H1 (cell line): ENCODE data around the gene DIP2C. TPM values are rescaled to one million over a fixed set of nuclear protein-coding genes. Genes with fewer than 3 reads are reported as not detected.
A peak's percentile ranks its signal among the peaks of the same experiment; 100 is the strongest.

ENCODE experiments used
- CTCF ChIA-PET: fragments of 300-600 bp; sonication (Branson Sonifier 250); formaldehyde crosslinking; loops from one replicate; lab custom pipeline; 2021; ENCODE audit not compliant: partially characterized antibody; lab: Charles Lee
- POLR2A ChIA-PET: fragments of 300-600 bp; sonication (Branson Sonifier 250); formaldehyde crosslinking; loops from one replicate; lab custom pipeline; 2021; ENCODE audit warnings: inconsistent platforms; ENCODE audit not compliant: partially characterized antibody; lab: Charles Lee
- DNase-seq, 2 experiments: peaks; one replicate each; pipeline versions ENCODE4 v3.0.0 to v3.0.0-alpha.2; 2010 to 2022; ENCODE audit warnings: low spot score in 2 of 2, low read depth in 1 of 2, mixed read lengths in 1 of 2
- FAIRE-seq: peaks from 2 replicates; lab custom pipeline; 2011; peaks lifted over from hg19 to GRCh38; lab: Jason Lieb, UNC
- H2AFZ ChIP-seq: 2 replicates; pipeline ENCODE4 v1.8.1; 2012; ENCODE audit warnings: low read length, inconsistent platforms
- H2AK5ac ChIP-seq: 2 replicates; pipeline ENCODE4 v1.6.1; 2013; ENCODE audit warnings: low read depth, low read length
- H2BK120ac ChIP-seq: replicated peaks from 2 replicates; pipeline ENCODE3; 2013; ENCODE audit warnings: low read depth, low read length, inconsistent platforms
- H2BK12ac ChIP-seq: 2 replicates; pipeline ENCODE4 v1.6.1; 2013; ENCODE audit warnings: low read depth, low read length
- H2BK15ac ChIP-seq: 2 replicates; pipeline ENCODE4 v1.6.1; 2013; ENCODE audit warnings: low read length
- H2BK20ac ChIP-seq: 2 replicates; pipeline ENCODE4 v1.6.1; 2013; ENCODE audit warnings: low read length
- H2BK5ac ChIP-seq: 2 replicates; pipeline ENCODE4 v1.6.1; 2013; ENCODE audit warnings: low read depth, low read length
- H3K14ac ChIP-seq: 2 replicates; pipeline ENCODE4 v1.6.1; 2013; ENCODE audit warnings: inconsistent platforms; ENCODE audit not compliant: insufficient read length
- H3K18ac ChIP-seq: 2 replicates; pipeline ENCODE4 v1.6.1; 2013; ENCODE audit warnings: low read length; ENCODE audit errors: extremely low read depth
- H3K23ac ChIP-seq: 2 replicates; pipeline ENCODE4 v1.6.1; 2013; ENCODE audit warnings: inconsistent platforms; ENCODE audit not compliant: insufficient read length
- H3K23me2 ChIP-seq: 2 replicates; pipeline ENCODE4 v1.6.1; 2013; ENCODE audit warnings: low read depth, low read length
- H3K27ac ChIP-seq: 2 replicates; pipeline ENCODE4 v1.6.1; 2011; ENCODE audit warnings: low read depth, low read length, inconsistent platforms
- H3K27me3 ChIP-seq, 4 experiments: replicated peaks in 1 of 4; 1 replicate in 1 of 4; 2 replicates in 3 of 4; pipeline versions ENCODE4 v1.6.1 to v1.8.1; 2011 to 2013; ENCODE audit warnings: low read length in 3 of 4, mild to moderate bottlenecking in 3 of 4, inconsistent platforms in 2 of 4, mixed read lengths in 2 of 4, moderate library complexity in 1 of 4; ENCODE audit not compliant: control insufficient read depth in 3 of 4, insufficient read depth in 3 of 4; ENCODE audit errors: extremely low read depth in 1 of 4
- H3K36me3 ChIP-seq, 4 experiments: 2 replicates each; pipeline versions ENCODE4 v1.6.1 to v1.8.1; 2011 to 2013; ENCODE audit warnings: mild to moderate bottlenecking in 4 of 4, low read length in 3 of 4, moderate library complexity in 2 of 4, control low read depth in 1 of 4, inconsistent platforms in 1 of 4; ENCODE audit not compliant: insufficient read depth in 4 of 4, control insufficient read depth in 2 of 4
- H3K4ac ChIP-seq: replicated peaks from 2 replicates; pipeline ENCODE3; 2013; ENCODE audit warnings: low read length, low read depth, mixed read lengths, inconsistent platforms; ENCODE audit not compliant: insufficient read length
- H3K4me1 ChIP-seq, 4 experiments: replicated peaks in 1 of 4; 1 replicate in 1 of 4; 2 replicates in 3 of 4; pipeline versions ENCODE4 v1.6.1 to v1.8.1; 2011 to 2013; ENCODE audit warnings: low read length in 3 of 4, inconsistent platforms in 2 of 4, mixed read lengths in 1 of 4; ENCODE audit not compliant: insufficient read depth in 4 of 4, control insufficient read depth in 3 of 4
- H3K4me2 ChIP-seq, 2 experiments: 2 replicates each; pipeline versions ENCODE4 v1.6.1 to v1.8.1; 2011 to 2013; ENCODE audit warnings: low read depth in 2 of 2, low read length in 2 of 2, control low read depth in 1 of 2, inconsistent platforms in 1 of 2, mild to moderate bottlenecking in 1 of 2; ENCODE audit not compliant: insufficient read depth in 1 of 2
- H3K4me3 ChIP-seq, 4 experiments: fragments of 200-600, 300-600 bp in 1 of 4; sonication (generic), shearing (Covaris generic), sonication (Bioruptor Twin) in 1 of 4; 2 replicates each; pipeline versions ENCODE4 v1.5.1 to v1.8.1; 2011 to 2016; ENCODE audit warnings: low read length in 4 of 4, low read depth in 3 of 4, control low read depth in 2 of 4, inconsistent platforms in 2 of 4, mild to moderate bottlenecking in 2 of 4, mixed read lengths in 1 of 4, moderate library complexity in 1 of 4; ENCODE audit not compliant: insufficient read depth in 2 of 4; ENCODE audit errors: extremely low read depth in 1 of 4
- H3K56ac ChIP-seq: replicated peaks from 2 replicates; pipeline ENCODE3; 2013; ENCODE audit warnings: low read depth, mild to moderate bottlenecking, mixed read lengths, low read length, inconsistent platforms; ENCODE audit not compliant: insufficient read length
- H3K79me1 ChIP-seq: 2 replicates; pipeline ENCODE4 v1.6.1; 2013; ENCODE audit warnings: low read depth, low read length, control low read depth
- H3K79me2 ChIP-seq, 2 experiments: 2 replicates each; pipeline versions ENCODE4 v1.6.1 to v1.8.1; 2012 to 2013; ENCODE audit warnings: low read length in 2 of 2, mild to moderate bottlenecking in 2 of 2, inconsistent platforms in 1 of 2; ENCODE audit not compliant: insufficient read depth in 2 of 2, control insufficient read depth in 1 of 2
- H3K9ac ChIP-seq, 4 experiments: replicated peaks in 1 of 4; 1 replicate in 1 of 4; 2 replicates in 3 of 4; pipeline versions ENCODE4 v1.6.1 to v1.8.1; 2011 to 2013; ENCODE audit warnings: low read depth in 3 of 4, low read length in 3 of 4, control low read depth in 2 of 4, mild to moderate bottlenecking in 2 of 4, moderate library complexity in 2 of 4, inconsistent platforms in 1 of 4; ENCODE audit errors: extremely low read depth in 1 of 4
- H3K9me3 ChIP-seq, 2 experiments: 2 replicates each; pipeline versions ENCODE4 v1.6.1 to v1.8.1; 2012 to 2013; ENCODE audit warnings: mild to moderate bottlenecking in 2 of 2, moderate library complexity in 2 of 2, control low read depth in 1 of 2, inconsistent platforms in 1 of 2, low read depth in 1 of 2, low read length in 1 of 2, mixed read lengths in 1 of 2; ENCODE audit not compliant: insufficient read depth in 2 of 2
- H4K20me1 ChIP-seq, 2 experiments: replicated peaks in 1 of 2; 2 replicates each; pipeline versions ENCODE3 to v1.8.1; 2011 to 2013; ENCODE audit warnings: inconsistent platforms in 2 of 2, low read length in 2 of 2, mild to moderate bottlenecking in 1 of 2; ENCODE audit not compliant: insufficient read depth in 2 of 2, control insufficient read depth in 1 of 2
- H4K5ac ChIP-seq: 2 replicates; pipeline ENCODE4 v1.6.1; 2013; ENCODE audit warnings: low read length, low read depth, mixed read lengths, inconsistent platforms; ENCODE audit not compliant: insufficient read length
- H4K8ac ChIP-seq: 2 replicates; pipeline ENCODE4 v1.8.0; 2013; ENCODE audit warnings: mild to moderate bottlenecking, moderate library complexity, low read length, inconsistent platforms; ENCODE audit not compliant: insufficient read depth; ENCODE audit errors: extremely low read depth
- H4K91ac ChIP-seq: replicated peaks from 2 replicates; pipeline ENCODE3; 2013; ENCODE audit warnings: low read length, mixed read lengths, inconsistent platforms; ENCODE audit not compliant: insufficient read length
- CEBPB ChIP-seq: IDR thresholded peaks from 2 replicates; pipeline ENCODE4 v1.6.1; 2012; ENCODE audit warnings: low read depth, low read length
- JUN ChIP-seq: IDR thresholded peaks from 2 replicates; pipeline ENCODE4 v1.6.1; 2011; ENCODE audit warnings: low read depth, mild to moderate bottlenecking, improper control_type of control experiment, low read length
- SRF ChIP-seq: IDR thresholded peaks from 2 replicates; pipeline ENCODE4 v1.6.1; 2011; ENCODE audit warnings: mild to moderate bottlenecking, low read depth, low read length, moderate library complexity
- WGBS, 2 experiments: shearing (Covaris generic) in 1 of 2; methylation state at CpG; one replicate each; pipeline versions ENCODE4 v1.1.6 to v1.1.7; 2013 to 2015; ENCODE audit warnings: low lambda C conversion rate in 2 of 2, mixed read lengths in 2 of 2, inconsistent platforms in 1 of 2, low coverage in 1 of 2, missing lambda C conversion rate in 1 of 2; ENCODE audit not compliant: insufficient replicate concordance in 2 of 2, insufficient coverage in 1 of 2, insufficient read length in 1 of 2; ENCODE audit errors: extremely low coverage in 1 of 2, missing lambda C conversion rate in 1 of 2; 5-methylcytosine and 5-hydroxymethylcytosine counted together
- polyA plus RNA-seq, 7 experiments: library from polyadenylated mRNA; depleted of rRNA in 3 of 7; stranded (reverse) in 5 of 7; unstranded in 2 of 7; fragments of >200 nt in 5 of 7; fragments of 200-250 nt in 2 of 7; gene quantifications; 1 replicate in 5 of 7; 2 replicates in 1 of 7; 4 replicates in 1 of 7; pipeline versions ENCODE4 v1.2.1 to v1.2.3, GENCODE V29; 2011 to 2013; ENCODE audit warnings: missing spikeins in 2 of 7, mixed read lengths in 2 of 7
- total RNA-seq: library from RNA; stranded (reverse); fragmentation: NEBNext Ultra II Directional; extraction: Animal tissue kit (Norgen Biotek cat#: 25700); gene quantifications from 2 replicates; pipeline ENCODE4 v1.2.1, GENCODE V29; 2021

Gene DIP2C
- total and polyA plus RNA-seq, 2 of the 8 experiments (the other 6 are each of a cell fraction or from before 2014, with no cell fraction given) = 3.8 to 9.3 TPM

DNA sequence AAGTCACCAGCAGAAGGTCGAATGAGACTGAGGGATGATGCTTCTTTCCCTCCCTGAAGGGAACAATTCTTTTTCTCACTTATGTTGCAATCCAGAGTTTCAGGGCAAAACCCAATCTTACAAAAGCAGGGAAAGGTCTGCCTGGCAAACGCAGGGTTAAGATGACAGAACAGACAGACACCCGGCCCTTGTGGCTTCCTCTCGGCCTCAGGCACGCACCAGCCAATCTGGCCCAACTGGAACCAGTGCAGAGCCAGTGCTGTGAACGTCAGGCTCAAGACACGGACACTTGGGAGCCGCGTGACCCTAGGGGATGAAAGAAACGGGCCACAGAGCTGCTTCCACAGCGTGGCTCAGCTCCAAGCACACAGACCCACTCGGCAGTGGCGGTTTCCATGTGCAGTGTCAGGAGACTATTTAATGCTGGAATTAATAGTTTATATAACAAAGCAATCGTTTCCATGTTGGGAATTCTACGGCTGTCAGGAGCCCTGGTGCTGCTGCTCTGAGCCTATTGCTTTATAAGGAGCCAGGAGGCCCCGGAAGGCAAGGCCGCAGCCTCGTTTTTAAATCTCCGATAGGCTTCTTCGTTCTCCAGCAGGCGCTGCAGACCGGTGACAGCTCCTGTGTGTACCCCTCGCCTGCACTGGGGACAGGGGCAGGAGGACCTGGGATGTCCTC, 198.4 kb downstream of the DIP2C start:
- no peak overlapping the region for H2BK5ac ChIP-seq
- H3K4me1 ChIP-seq = peaks cover 7 to 21% (median 12%) of the 10 kb centered on the region in 4 experiments; a peak in 5 of 7 replicates
- H2BK20ac ChIP-seq = no peak overlapping the region
- no peak overlapping the region for H3K27ac ChIP-seq
- H3K4me3 ChIP-seq = no peak overlapping the region
- WGBS, 2 experiments = 64% methylated on average over 23 of the region's 23 CpGs; no CpG with 5 or more reads in 1 of the 2 experiments
- no peak overlapping the region for H3K23ac ChIP-seq
- H3K79me1 ChIP-seq = peaks cover 3% of the 10 kb centered on the region; the same call in 1 of the 2 replicates
- H3K79me2 ChIP-seq = no peaks in the 10 kb centered on the region
- no peak overlapping the region for H2AK5ac ChIP-seq
- no peak overlapping the region for H2BK12ac ChIP-seq
- H4K20me1 ChIP-seq = peaks cover 3 to 13% of the 10 kb centered on the region in 2 experiments
- peak overlapping the region in 1 of 2 experiments; percentile 47; a peak in 2 of 4 replicates for H3K4me2 ChIP-seq
- no peak overlapping the region for H3K4ac ChIP-seq
- no peak overlapping the region for H3K9ac ChIP-seq
- no peaks in the 10 kb centered on the region for H3K9me3 ChIP-seq
- H4K8ac ChIP-seq = peak overlapping the region; percentile 41; the same call in 1 of the 2 replicates
- TF ChIP-seq SRF (no peak), CEBPB (peak; percentile 46; the same call in 1 of the 2 replicates), JUN (no peak)
- H4K5ac ChIP-seq = no peak overlapping the region
- no peak overlapping the region for H2BK120ac ChIP-seq
- POLR2A ChIA-PET = no interaction called here
- FAIRE-seq (peak; percentile 28), DNase-seq (no peak)
- H3K36me3 ChIP-seq = no peaks in the 10 kb centered on the region
- H3K56ac ChIP-seq = no peak overlapping the region
- CTCF ChIA-PET = interaction anchor here (1.2 to 2.2 kb wide), 3 partner anchors 19 to 300 kb away, joined by 3 to 8 read pairs (median 6); no protein-coding TSS in a partner anchor
- no peaks in the 10 kb centered on the region; a peak in 1 of 7 replicates for H3K27me3 ChIP-seq
- no peak overlapping the region for H3K18ac ChIP-seq
- no peak overlapping the region for H4K91ac ChIP-seq
- no peaks in the 10 kb centered on the region for H3K23me2 ChIP-seq
- no peak overlapping the region for H2BK15ac ChIP-seq
- H3K14ac ChIP-seq = no peak overlapping the region
- H2AFZ ChIP-seq = no peak overlapping the region
